Parathyroid adenoma (tissue), 2 donors: ENCODE results near the gene CAV1.

Source experiments
- H2AFZ ChIP-seq: fragments of 300-600 bp; sonication (generic); one replicate; pipeline ENCODE4 v1.7.0; 2017; ENCODE audit warnings: antibody characterized with exemption, mild to moderate bottlenecking
- H3K27ac ChIP-seq: fragments of 300-600 bp; sonication (generic); one replicate; pipeline ENCODE4 v1.7.0; 2017
- H3K27me3 ChIP-seq: fragments of 300-600 bp; sonication (generic); one replicate; pipeline ENCODE4 v1.7.0; 2017; ENCODE audit warnings: low read length; ENCODE audit not compliant: control insufficient read depth, insufficient read depth
- H3K36me3 ChIP-seq: fragments of 300-600 bp; sonication (generic); one replicate; pipeline ENCODE4 v1.7.0; 2017; ENCODE audit warnings: low read length; ENCODE audit not compliant: control insufficient read depth, insufficient read depth
- H3K4me1 ChIP-seq: fragments of 300-600 bp; sonication (generic); one replicate; pipeline ENCODE4 v1.7.0; 2017; ENCODE audit warnings: control low read depth
- H3K4me2 ChIP-seq: fragments of 300-600 bp; sonication (generic); one replicate; pipeline ENCODE4 v1.7.0; 2017; ENCODE audit warnings: low read length
- H3K4me3 ChIP-seq: fragments of 300-600 bp; sonication (generic); one replicate; pipeline ENCODE4 v1.7.0; 2017; ENCODE audit warnings: low read depth, low read length
- H3K79me2 ChIP-seq: fragments of 300-600 bp; sonication (generic); one replicate; pipeline ENCODE4 v1.7.0; 2017; ENCODE audit warnings: control low read depth
- H3K9ac ChIP-seq: fragments of 300-600 bp; sonication (generic); one replicate; pipeline ENCODE4 v1.7.0; 2017; ENCODE audit warnings: mild to moderate bottlenecking
- H3K9me3 ChIP-seq: fragments of 300-600 bp; sonication (generic); one replicate; pipeline ENCODE4 v1.7.0; 2017; ENCODE audit warnings: low read length; ENCODE audit not compliant: control insufficient read depth
- CTCF ChIP-seq: fragments of 300-600 bp; sonication (generic); IDR thresholded peaks from one replicate; pipeline ENCODE4 v1.7.0; 2017; ENCODE audit warnings: antibody characterized with exemption, mild to moderate bottlenecking
- donor health status: primary hyperparathyroidism.

The CAV1 gene

GRCh38 chr7:116487907-116488521 is 36.8 kb upstream of the CAV1 start:
- Histone ChIP-seq H3K9me3 (no peaks in the 10 kb centered on the region), H3K9ac (no peak overlapping the region), H3K27me3 (no peaks in the 10 kb centered on the region), H3K4me1 (no peaks in the 10 kb centered on the region), H3K79me2 (no peaks in the 10 kb centered on the region), H3K4me3 (no peak overlapping the region), H2AFZ (no peak overlapping the region), H3K27ac (no peak overlapping the region), H3K36me3 (no peaks in the 10 kb centered on the region), H3K4me2 (no peak overlapping the region)
- TF ChIP-seq CTCF: no peak

- no peak overlapping the region for H3K9ac ChIP-seq
- no peak overlapping the region for H2AFZ ChIP-seq
- H3K4me1 ChIP-seq: no peaks in the 10 kb centered on the region
- no peaks in the 10 kb centered on the region for H3K79me2 ChIP-seq
- no peaks in the 10 kb centered on the region for H3K36me3 ChIP-seq
- H3K4me3 ChIP-seq: no peak overlapping the region
- TF ChIP-seq CTCF: no peak
- no peak overlapping the region for H3K4me2 ChIP-seq
- H3K9me3 ChIP-seq: no peaks in the 10 kb centered on the region
- H3K27ac ChIP-seq: no peak overlapping the region
- no peaks in the 10 kb centered on the region for H3K27me3 ChIP-seq
Measured at GRCh38 chr7:116490351-116490750, 34.5 kb upstream of the CAV1 start.

GRCh38 chr7:116491887-116492653 is 32.8 kb upstream of the CAV1 start:
- Histone ChIP-seq H3K27me3 (no peaks in the 10 kb centered on the region), H2AFZ (no peak overlapping the region), H3K36me3 (no peaks in the 10 kb centered on the region), H3K9ac (no peak overlapping the region), H3K79me2 (no peaks in the 10 kb centered on the region), H3K27ac (no peak overlapping the region), H3K4me3 (no peak overlapping the region), H3K4me1 (no peaks in the 10 kb centered on the region), H3K9me3 (no peaks in the 10 kb centered on the region), H3K4me2 (no peak overlapping the region)
- TF ChIP-seq CTCF: no peak

GRCh38 chr7:116492654-116493109 is 32.2 kb upstream of the CAV1 start:
- Histone ChIP-seq H3K27ac (no peak overlapping the region), H3K4me1 (no peaks in the 10 kb centered on the region)
- TF ChIP-seq CTCF: no peak

GRCh38 chr7:116493449-116493848 is 31.4 kb upstream of the CAV1 start:
- no peak overlapping the region for H3K9ac ChIP-seq
- H3K4me1 ChIP-seq: no peaks in the 10 kb centered on the region
- no peaks in the 10 kb centered on the region for H3K79me2 ChIP-seq
- no peak for TF ChIP-seq CTCF
- H3K27me3 ChIP-seq: no peaks in the 10 kb centered on the region
- H3K4me2 ChIP-seq: no peak overlapping the region
- no peaks in the 10 kb centered on the region for H3K9me3 ChIP-seq
- no peak overlapping the region for H3K27ac ChIP-seq
- no peak overlapping the region for H2AFZ ChIP-seq
- no peak overlapping the region for H3K4me3 ChIP-seq
- H3K36me3 ChIP-seq: no peaks in the 10 kb centered on the region

More at GRCh38 chr7:116492654-116493109, 32.2 kb upstream of the CAV1 start:
- no peak overlapping the region for H3K4me3 ChIP-seq
- no peak overlapping the region for H3K9ac ChIP-seq
- H3K27me3 ChIP-seq: no peaks in the 10 kb centered on the region
- no peak overlapping the region for H3K4me2 ChIP-seq
- H3K36me3 ChIP-seq: no peaks in the 10 kb centered on the region
- no peak overlapping the region for H2AFZ ChIP-seq
- no peaks in the 10 kb centered on the region for H3K9me3 ChIP-seq
- no peaks in the 10 kb centered on the region for H3K79me2 ChIP-seq
